Transverse colon (tissue), 4 donors: ENCODE results near the gene LRRC49. TPM values are rescaled to one million over a fixed set of nuclear protein-coding genes. Genes with fewer than 3 reads are reported as not detected.

Experiments used
- DNase-seq: peaks from one replicate; pipeline ENCODE4 v3.0.0-alpha.2; 2019
- H3K27ac ChIP-seq, 4 donors: fragments of 200-600 bp; sonication (generic); 2 replicates each; pipeline ENCODE4 v1.5.1; 2016 to 2018; ENCODE audit warnings: inconsistent platforms in 4 of 4
- H3K27me3 ChIP-seq: fragments of 200-600 bp; sonication (generic); 2 replicates; pipeline ENCODE4 v1.5.1; 2017; ENCODE audit warnings: inconsistent platforms
- H3K36me3 ChIP-seq, 4 donors: fragments of 200-600 bp; sonication (generic); 2 replicates each; pipeline ENCODE4 v1.5.1; 2017 to 2019; ENCODE audit warnings: inconsistent platforms in 4 of 4
- H3K4me1 ChIP-seq, 4 donors: fragments of 200-600 bp; sonication (generic); 2 replicates each; pipeline ENCODE4 v1.5.1; 2017 to 2020; ENCODE audit warnings: inconsistent platforms in 4 of 4
- H3K4me3 ChIP-seq, 4 donors: fragments of 200-600 bp; sonication (generic); 1 replicate in 1 of 4; 2 replicates in 3 of 4; pipeline versions ENCODE4 v1.5.1 to v1.6.1; 2017 to 2019; ENCODE audit warnings: inconsistent platforms in 4 of 4
- H3K9me3 ChIP-seq, 2 donors: fragments of 200-600 bp; sonication (generic); 2 replicates each; pipeline ENCODE4 v1.5.1; 2017 to 2019; ENCODE audit warnings: inconsistent platforms in 2 of 2
- EP300 ChIP-seq: sonication (generic); formaldehyde crosslinking; IDR thresholded peaks from one replicate; pipeline ENCODE4 v1.6.1; 2017; ENCODE audit warnings: antibody characterized with exemption, low read depth
- POLR2A ChIP-seq: fragments of 450-650 bp; IDR thresholded peaks from one replicate; pipeline ENCODE4 v1.6.1; 2016; ENCODE audit warnings: antibody characterized with exemption, mild to moderate bottlenecking, moderate library complexity
- POLR2AphosphoS5 ChIP-seq, 3 donors: sonication (generic); formaldehyde crosslinking; IDR thresholded peaks; one replicate each; pipeline ENCODE4 v1.6.1; 2016; ENCODE audit warnings: antibody characterized with exemption in 3 of 3
- WGBS, 2 donors: methylation state at CpG; one replicate each; pipeline ENCODE4 v1.1.5; 2018; ENCODE audit warnings: low coverage in 1 of 2; 5-methylcytosine and 5-hydroxymethylcytosine counted together
- in situ Hi-C, 4 donors: fragments of 200-750 bp; cut with MboI; loops; one replicate each; pipeline versions ENCODE4 v1.15.0 to v1.15.1; 2017; ENCODE audit warnings: low sequenced_read_pairs in 3 of 4, low pct_ligation_motif_present in 1 of 4, low pct_unique_long_range_greater_than_20kb in 1 of 4
- intact Hi-C: fragments of 100-400 bp; cut with DNase I; formaldehyde crosslinking; loops from one replicate; pipeline ENCODE4 v1.15.1; 2023; ENCODE audit warnings: low total_unique reads
- total RNA-seq, 4 donors: library from RNA; depleted of rRNA; stranded (reverse); fragments of >200 nt; gene quantifications; one replicate each; pipeline ENCODE4 v1.1.0, GENCODE V29; 2016
- TF ChIP-seq, protein P1 (sequence below), 5 experiments: fragments of 200-600 bp in 3 of 5; fragments of 450-650 bp in 2 of 5; sonication (generic) in 3 of 5; IDR thresholded peaks; 1 replicate in 2 of 5; 2 replicates in 3 of 5; pipeline ENCODE4 v1.5.1; 2016 to 2017; ENCODE audit warnings: antibody characterized with exemption in 5 of 5, inconsistent platforms in 3 of 5, mild to moderate bottlenecking in 2 of 5, moderate library complexity in 1 of 5

The LRRC49 gene
- total RNA-seq, 4 donors from 2014 or later: 2.2 to 5.2 (median 4.8) TPM; not detected in 1

DNA sequence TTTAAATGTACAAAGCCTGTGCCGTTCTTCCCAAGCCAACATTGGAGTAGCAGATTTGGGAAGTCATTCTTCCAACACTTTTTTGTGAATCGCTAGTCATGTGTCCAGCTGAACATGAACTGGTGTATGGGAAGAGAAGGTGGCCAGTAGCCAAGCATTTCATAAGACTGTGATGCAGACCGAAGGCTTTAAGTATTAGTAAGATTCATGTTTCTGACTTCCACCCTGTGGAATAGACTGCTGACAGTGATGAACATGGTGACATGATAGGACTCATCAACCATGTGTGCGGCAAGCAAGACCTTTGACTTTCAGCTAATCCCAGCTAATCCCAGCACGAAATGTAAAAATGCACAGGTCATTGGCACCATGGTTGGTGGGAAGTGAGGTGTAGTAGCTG lies 174.4 kb downstream of the LRRC49 start:
- Histone ChIP-seq H3K36me3 (no peaks in the 10 kb centered on the region), H3K27me3 (no peaks in the 10 kb centered on the region), H3K4me3 (no peak overlapping the region), H3K27ac (no peak overlapping the region), H3K4me1 (peaks cover 0 to 3% (median 0%) of the 10 kb centered on the region in 4 donors), H3K9me3 (no peaks in the 10 kb centered on the region)
- in situ Hi-C loops (no loop called here), intact Hi-C loops (no loop called here)
- TF ChIP-seq, protein P1, sequence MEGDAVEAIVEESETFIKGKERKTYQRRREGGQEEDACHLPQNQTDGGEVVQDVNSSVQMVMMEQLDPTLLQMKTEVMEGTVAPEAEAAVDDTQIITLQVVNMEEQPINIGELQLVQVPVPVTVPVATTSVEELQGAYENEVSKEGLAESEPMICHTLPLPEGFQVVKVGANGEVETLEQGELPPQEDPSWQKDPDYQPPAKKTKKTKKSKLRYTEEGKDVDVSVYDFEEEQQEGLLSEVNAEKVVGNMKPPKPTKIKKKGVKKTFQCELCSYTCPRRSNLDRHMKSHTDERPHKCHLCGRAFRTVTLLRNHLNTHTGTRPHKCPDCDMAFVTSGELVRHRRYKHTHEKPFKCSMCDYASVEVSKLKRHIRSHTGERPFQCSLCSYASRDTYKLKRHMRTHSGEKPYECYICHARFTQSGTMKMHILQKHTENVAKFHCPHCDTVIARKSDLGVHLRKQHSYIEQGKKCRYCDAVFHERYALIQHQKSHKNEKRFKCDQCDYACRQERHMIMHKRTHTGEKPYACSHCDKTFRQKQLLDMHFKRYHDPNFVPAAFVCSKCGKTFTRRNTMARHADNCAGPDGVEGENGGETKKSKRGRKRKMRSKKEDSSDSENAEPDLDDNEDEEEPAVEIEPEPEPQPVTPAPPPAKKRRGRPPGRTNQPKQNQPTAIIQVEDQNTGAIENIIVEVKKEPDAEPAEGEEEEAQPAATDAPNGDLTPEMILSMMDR (IDR thresholded peaks at IDR 0.05): no peak
- no peak for TF ChIP-seq POLR2A
- DNase-seq: no peak
- WGBS, 2 donors: 75 to 79% methylated on average over 4 to 5 of the region's 5 CpGs

GRCh38 chr15:71069693-71070092 lies 177.1 kb downstream of the LRRC49 start:
- Histone ChIP-seq H3K9me3 (peaks cover 0 to 3% of the 10 kb centered on the region in 2 donors), H3K4me1 (peaks cover 0 to 3% (median 0%) of the 10 kb centered on the region in 4 donors), H3K27ac (no peak overlapping the region), H3K4me3 (no peak overlapping the region), H3K36me3 (no peaks in the 10 kb centered on the region), H3K27me3 (no peaks in the 10 kb centered on the region)
- in situ Hi-C loops (no loop called here), intact Hi-C loops (no loop called here)
- 26 to 31% methylated on average over 2 of the region's 2 CpGs for WGBS, 2 donors
- TF ChIP-seq, protein P1 (IDR thresholded peaks at IDR 0.05): no peak
- TF ChIP-seq POLR2AphosphoS5 (IDR thresholded peaks at IDR 0.05) (no peak), EP300 (no peak), POLR2A (no peak)
- no peak for DNase-seq

GRCh38 chr15:71071529-71071928 lies 178.9 kb downstream of the LRRC49 start:
- H3K4me3 ChIP-seq: no peak overlapping the region
- H3K36me3 ChIP-seq: no peaks in the 10 kb centered on the region
- in situ Hi-C loops (no loop called here), intact Hi-C loops (no loop called here)
- H3K9me3 ChIP-seq: peaks cover 0 to 3% of the 10 kb centered on the region in 2 donors
- TF ChIP-seq, protein P1 (IDR thresholded peaks at IDR 0.05): no peak
- TF ChIP-seq EP300 (no peak), POLR2A (no peak), POLR2AphosphoS5 (IDR thresholded peaks at IDR 0.05) (no peak)
- H3K4me1 ChIP-seq: peaks cover 0 to 3% (median 0%) of the 10 kb centered on the region in 4 donors
- H3K27me3 ChIP-seq: no peaks in the 10 kb centered on the region
- no peak for DNase-seq
- no peak overlapping the region for H3K27ac ChIP-seq

DNA sequence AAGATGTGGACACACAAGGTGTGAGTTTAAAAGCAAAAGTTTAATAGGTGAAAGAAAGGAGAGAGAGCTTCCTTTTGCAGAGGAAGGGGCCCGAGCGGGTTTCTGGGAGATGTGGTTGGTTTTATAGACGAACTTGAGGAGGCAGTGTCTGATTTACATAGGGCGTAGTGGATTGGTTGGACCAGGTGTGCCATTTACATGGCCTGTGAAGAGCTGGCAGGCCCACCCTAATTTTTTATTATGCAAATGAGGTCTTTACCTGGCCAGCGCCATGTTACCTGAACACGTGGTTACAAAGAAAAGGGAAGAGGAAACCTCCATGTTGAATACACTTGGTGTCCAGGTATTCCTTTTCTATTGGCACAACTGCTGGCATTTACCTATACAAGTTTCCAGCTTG lies 179.8 kb downstream of the LRRC49 start:
- 93 to 94% methylated on average over 4 to 6 of the region's 6 CpGs for WGBS, 2 donors
- Histone ChIP-seq H3K36me3 (no peaks in the 10 kb centered on the region), H3K4me3 (no peak overlapping the region), H3K9me3 (peaks cover 0 to 3% of the 10 kb centered on the region in 2 donors), H3K27me3 (no peaks in the 10 kb centered on the region), H3K4me1 (peaks cover 0 to 3% (median 0%) of the 10 kb centered on the region in 4 donors), H3K27ac (no peak overlapping the region)
- TF ChIP-seq, protein P1 (IDR thresholded peaks at IDR 0.05): no peak
- TF ChIP-seq EP300 (no peak), POLR2AphosphoS5 (IDR thresholded peaks at IDR 0.05) (no peak), POLR2A (no peak)
- no peak for DNase-seq
- in situ Hi-C loops: no loop called here
- intact Hi-C loops: no loop called here
